Smooth muscle cell of trachea (primary cell): Measurements from ENCODE around the gene WDR31. TPM values are rescaled to one million over a fixed set of nuclear protein-coding genes. Genes with fewer than 3 reads are reported as not detected.

Source experiments
- total RNA-seq: library from RNA; depleted of rRNA; stranded (reverse); fragments of >200 nt; gene quantifications from 2 replicates; pipeline ENCODE4 v1.2.1, GENCODE V29; 2014

WDR31 gene
- 2.3 and 4.0 TPM in 2 replicates for total RNA-seq

DNA sequence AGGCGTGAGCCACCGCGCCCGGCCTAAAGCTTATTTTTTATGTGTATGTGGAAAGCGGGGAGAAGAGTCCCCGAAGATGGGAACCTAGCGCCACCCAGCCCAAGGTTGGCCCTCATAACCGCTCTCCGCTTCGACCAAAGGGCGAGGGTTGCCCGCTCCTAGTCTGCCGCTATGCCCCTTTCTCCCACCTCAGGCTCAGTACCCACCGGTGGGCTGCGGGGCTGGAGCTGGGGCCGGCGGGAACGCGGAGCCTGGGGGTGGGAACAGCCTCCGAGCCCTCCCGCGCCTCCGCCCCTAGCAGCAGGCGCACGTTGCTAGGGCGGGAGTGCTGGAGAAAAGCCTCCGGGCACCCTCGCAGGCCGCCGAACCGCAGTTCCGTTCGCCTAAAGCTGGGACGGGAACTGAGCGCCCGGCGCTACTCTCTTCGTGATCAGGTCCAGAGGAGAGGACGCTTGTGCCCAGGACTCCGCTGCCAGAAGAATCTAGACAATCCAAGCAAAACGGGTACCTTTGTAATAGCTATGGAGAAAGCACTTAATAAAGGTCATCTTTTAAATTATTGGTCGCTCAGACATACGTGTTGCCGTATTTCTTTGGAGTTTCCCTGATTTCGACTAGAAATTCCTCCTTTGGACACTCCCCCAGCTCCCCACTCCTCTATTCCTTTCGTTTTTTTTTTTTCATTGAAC is at the start of gene WDR31:
Gene WDR31 (minus strand): TSS at position 265 of the 689 bp plus-strand sequence. CDS start 8,253 bp downstream, outside the sequence.

DNA sequence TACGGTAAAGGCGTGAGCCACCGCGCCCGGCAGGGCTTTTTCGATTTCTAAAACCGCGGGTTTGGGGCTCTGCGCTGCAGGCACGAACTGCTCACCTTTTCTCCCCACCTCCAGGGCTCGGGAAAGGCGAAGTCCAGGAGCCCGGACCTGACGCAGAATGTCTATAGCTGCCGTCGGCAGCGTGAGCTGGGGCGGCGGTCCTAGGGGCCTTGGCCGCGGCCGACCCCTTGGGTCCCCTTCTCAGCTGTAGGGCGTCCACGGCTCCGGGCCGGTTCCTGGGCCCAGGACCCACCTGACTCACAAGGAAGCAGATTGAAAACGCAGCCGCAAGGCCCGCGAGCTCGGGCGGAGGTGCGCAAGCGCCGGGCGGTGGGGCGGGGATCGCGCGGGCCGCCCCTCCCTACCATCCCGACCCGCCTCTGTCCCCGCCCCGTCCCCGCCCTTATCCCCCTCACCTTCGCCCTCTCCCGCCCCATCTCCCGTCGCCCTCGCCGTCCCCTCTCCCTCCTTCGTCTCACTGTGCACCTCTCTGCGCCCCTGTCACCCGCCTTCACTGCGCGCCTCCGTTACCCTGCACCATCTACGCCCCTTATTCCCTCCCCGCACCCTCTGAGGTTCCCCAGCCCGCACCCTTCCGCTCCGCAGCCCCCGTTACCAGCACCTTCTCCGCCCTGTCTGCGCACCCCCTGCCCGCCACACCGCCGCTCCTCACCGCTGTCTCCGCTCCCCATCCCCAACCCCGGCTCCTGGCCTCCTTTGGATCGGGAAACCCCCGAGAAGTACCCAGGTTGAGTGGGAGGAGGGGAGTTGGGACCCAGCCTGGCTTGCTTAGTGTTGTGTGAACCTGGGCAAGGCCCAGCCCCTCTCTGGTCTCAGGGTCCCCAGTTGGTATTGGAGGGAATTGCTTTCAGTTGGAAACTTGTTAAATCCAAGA is 36.8 kb upstream of the WDR31 start, which contains the start of gene HDHD3:
Gene HDHD3 (minus strand): TSS at position 353 of the 934 bp plus-strand sequence. CDS start 2,632 bp downstream, outside the sequence.

DNA sequence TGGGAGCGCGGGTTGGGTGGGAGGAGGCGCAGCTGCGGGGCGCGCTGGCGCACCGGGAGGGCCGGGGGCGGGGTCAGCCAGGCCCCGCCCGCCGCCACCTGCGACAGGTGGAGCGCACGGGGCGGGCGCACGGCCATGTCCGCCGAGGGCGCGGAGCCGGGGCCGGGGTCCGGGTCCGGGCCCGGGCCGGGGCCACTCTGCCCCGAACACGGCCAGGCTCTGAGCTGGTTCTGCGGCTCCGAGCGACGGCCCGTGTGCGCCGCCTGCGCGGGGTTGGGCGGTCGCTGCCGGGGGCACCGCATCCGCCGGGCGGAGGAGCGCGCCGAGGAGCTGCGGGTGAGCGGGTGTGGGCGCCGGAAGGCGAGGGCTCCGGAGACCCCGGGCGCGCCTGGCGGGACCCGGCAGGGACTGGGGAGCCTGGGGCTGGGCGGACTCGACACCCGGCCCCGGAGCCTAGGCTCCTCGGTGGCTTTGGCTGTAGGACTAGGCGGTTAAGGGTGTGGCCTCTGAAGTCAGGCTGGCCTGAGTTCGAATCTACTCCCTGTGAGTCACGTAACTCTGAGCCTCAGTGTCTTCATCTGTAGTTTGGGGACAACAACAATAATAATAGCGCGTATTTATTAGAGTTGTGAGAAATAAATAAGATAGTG is 9.5 kb upstream of the WDR31 start, which contains the start of gene BSPRY:
Gene BSPRY (plus strand): TSS at position 97 of the 650 bp plus-strand sequence. CDS start 39 bp downstream, at position 136.

DNA sequence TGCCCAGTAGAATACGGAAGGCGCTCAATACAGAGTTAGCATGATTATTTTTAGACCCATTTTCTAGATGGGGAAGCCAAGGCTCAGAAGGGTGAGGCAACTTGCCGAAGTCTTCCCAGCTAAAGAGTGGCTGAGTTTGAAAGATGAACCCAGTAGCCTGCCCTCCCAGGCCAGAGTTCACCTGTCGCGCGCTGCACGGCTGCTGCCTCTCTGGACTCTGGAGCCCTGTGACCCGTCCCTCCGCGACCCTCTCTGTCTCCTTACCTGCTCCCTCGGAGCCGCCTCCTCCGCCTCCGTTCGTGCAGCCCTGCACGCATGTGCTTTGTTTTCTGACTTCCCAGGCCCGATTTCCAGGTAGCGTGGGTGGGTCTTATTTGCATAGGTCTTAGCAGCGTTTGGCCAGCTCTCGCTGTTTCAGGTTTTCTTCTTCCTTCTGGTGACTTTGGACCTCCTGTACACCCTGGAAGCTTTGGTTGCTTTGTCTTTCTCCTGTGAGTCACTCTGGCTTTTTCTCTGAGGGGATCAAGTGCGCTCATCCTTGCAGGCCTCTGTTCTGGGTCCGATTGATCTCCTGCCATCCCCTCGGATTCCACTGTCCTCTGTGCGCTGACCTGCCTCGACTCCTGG is 37.2 kb downstream of the WDR31 start, which contains the start of gene RNF183:
Gene RNF183 (minus strand): TSS at position 585 of the 627 bp plus-strand sequence. CDS start 5,192 bp downstream, outside the sequence.

DNA sequence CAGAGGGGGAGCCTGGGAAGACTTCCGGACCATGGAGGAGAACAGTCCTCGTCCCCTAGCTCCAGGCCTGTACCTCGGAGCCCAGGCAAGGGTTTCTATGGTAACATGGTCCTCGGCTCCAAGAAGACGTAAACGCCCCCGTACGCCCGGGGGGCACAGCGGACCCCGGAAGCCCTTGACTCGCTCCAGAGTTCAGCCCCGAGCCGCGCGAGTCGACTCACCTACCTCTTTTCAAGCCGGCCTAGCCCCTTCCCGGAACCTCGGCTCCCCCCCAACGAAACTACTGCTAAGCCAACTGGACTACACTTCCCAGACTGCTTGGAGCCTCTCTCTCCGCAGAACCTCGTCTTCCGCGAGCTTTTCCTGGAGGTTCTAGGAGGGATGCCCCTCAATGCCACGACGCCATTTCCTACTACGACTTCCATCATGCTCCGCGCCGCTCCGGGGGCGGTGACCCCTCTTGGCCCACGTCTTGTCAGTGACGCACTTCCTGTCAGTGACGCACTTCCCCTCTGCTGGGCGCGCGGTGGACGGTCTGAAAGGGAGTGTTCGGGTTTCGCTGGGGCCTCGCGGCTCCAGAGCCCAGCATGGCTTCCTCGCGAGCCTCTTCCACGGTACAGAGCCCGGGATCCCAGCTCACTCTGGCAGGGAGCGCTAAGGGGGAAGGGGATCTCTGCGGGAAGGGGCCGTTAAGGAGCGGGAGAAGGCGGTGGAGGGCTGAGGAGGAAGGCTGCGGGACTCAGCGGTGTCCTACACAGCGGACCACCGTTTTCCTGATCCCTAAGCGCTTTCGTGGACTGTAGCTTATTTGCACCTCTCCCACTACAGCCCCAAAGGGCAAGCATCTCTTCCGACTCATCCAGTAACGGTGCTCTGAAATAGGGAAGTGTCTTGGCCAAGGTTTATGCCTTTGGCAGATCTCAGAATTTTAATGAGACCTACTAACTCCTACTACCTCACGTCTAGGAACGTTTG is 64.6 kb downstream of the WDR31 start, which contains the start of the genes CDC26 and PRPF4:
Gene CDC26 (minus strand): TSS at position 416 of the 975 bp plus-strand sequence. CDS start 3,065 bp downstream, outside the sequence.
Gene PRPF4 (plus strand): TSS at position 502 of the 975 bp plus-strand sequence. CDS start 86 bp downstream, at position 588.

Other genes with a start within 250 kb of the WDR31 start
- 8.4 and 12.2 TPM in 2 replicates for gene SLC31A2, start 189.3 kb downstream of the WDR31 start, total RNA-seq
- gene FKBP15, start 119.0 kb downstream of the WDR31 start, total RNA-seq: 24.7 and 25.6 TPM in 2 replicates
- 25.0 and 31.6 TPM in 2 replicates for gene SLC31A1, start 118.7 kb downstream of the WDR31 start, total RNA-seq
- 28.9 and 47.3 TPM in 2 replicates for gene CDC26, start 64.7 kb downstream of the WDR31 start, total RNA-seq
- gene PRPF4, start 64.6 kb downstream of the WDR31 start, total RNA-seq: 26.6 and 31.0 TPM in 2 replicates
- gene RNF183, start 36.9 kb downstream of the WDR31 start, total RNA-seq: not detected in 2 replicates
- not detected in 2 replicates for gene BSPRY, start 9.3 kb upstream of the WDR31 start, total RNA-seq
- gene HDHD3, start 36.7 kb upstream of the WDR31 start, total RNA-seq: 5.7 and 11.4 TPM in 2 replicates
- gene ALAD, start 61.0 kb upstream of the WDR31 start, total RNA-seq: 36.4 and 53.1 TPM in 2 replicates
- gene POLE3, start 70.4 kb upstream of the WDR31 start, total RNA-seq: 20.2 and 32.1 TPM in 2 replicates
- 0.15 and 0.50 TPM in 2 replicates for gene C9orf43, start 70.5 kb upstream of the WDR31 start, total RNA-seq
- 49.2 and 74.1 TPM in 2 replicates for gene RGS3, start 123.5 kb upstream of the WDR31 start, total RNA-seq